Measurements from ENCODE around the gene TBRG1. TPM values are rescaled to one million over a fixed set of nuclear protein-coding genes. Genes with fewer than 3 reads are reported as not detected.

Gene TBRG1
- total and polyA plus RNA-seq, 2 of the 8 experiments (the other 6 are each of a cell fraction or from before 2014, with no cell fraction given) = 16.3 to 26.7 TPM

DNA sequence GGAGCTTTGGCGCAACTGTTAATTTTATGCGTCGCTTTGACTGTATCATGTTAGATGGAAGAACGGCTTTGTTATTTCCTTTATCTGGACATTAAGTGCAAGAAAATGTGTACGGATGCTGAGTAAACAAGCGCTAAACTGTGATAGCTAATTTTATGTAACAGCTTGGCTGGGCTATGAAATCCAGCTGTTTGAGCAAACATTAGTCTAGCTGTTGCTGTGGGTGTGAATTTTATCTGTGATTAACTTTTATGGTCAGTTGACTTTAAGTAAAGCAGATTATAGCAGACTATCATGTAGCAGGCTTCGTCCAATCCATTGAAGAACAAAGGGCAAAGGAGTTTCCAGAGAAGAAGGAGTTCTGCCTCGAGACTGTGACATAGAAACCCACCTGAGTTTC is 38.9 kb upstream of the TBRG1 start:
- POLR2A ChIA-PET (ENCODE audit: partially characterized antibody) = no interaction called here
- TF ChIP-seq FOSL1 (IDR thresholded peaks at IDR 0.05; ENCODE audit: insufficient read depth, low read depth, low read length) = no peak
- WGBS, 2 experiments (ENCODE audit: extremely low coverage in 1 of 2, insufficient coverage in 1 of 2, insufficient read length in 1 of 2, insufficient replicate concordance in 2 of 2, low coverage in 1 of 2, low lambda C conversion rate in 2 of 2, missing lambda C conversion rate in 1 of 2) = 95% methylated on average over 8 of the region's 8 CpGs; no CpG with 5 or more reads in 1 of the 2 experiments

More for the DNA sequence above, 38.9 kb upstream of the TBRG1 start:
- DNase-seq (ENCODE audit: low read depth in 1 of 2, low spot score in 2 of 2) (no peak), FAIRE-seq (no peak)
- Histone ChIP-seq H2AFZ (ENCODE audit: low read length) (no peak overlapping the region), H4K8ac (ENCODE audit: extremely low read depth, insufficient read depth, low read length) (no peak overlapping the region), H3K79me2 (ENCODE audit: control insufficient read depth in 1 of 2, insufficient read depth in 2 of 2, low read length in 2 of 2) (no peaks in the 10 kb centered on the region), H3K14ac (ENCODE audit: insufficient read length) (no peak overlapping the region), H3K27me3 (replicated peaks in 1 of 4; ENCODE audit: control insufficient read depth in 3 of 4, extremely low read depth in 1 of 4, insufficient read depth in 3 of 4, low read length in 3 of 4) (no peaks in the 10 kb centered on the region), H3K36me3 (ENCODE audit: control insufficient read depth in 2 of 4, insufficient read depth in 4 of 4, low read length in 3 of 4) (no peaks in the 10 kb centered on the region), H3K56ac (replicated peaks; ENCODE audit: insufficient read length, low read depth, low read length) (no peak overlapping the region), H3K23ac (ENCODE audit: insufficient read length) (no peak overlapping the region), H4K5ac (ENCODE audit: insufficient read length, low read depth, low read length) (no peak overlapping the region), H4K91ac (replicated peaks; ENCODE audit: insufficient read length, low read length) (no peak overlapping the region), H3K4me3 (ENCODE audit: extremely low read depth in 1 of 4, insufficient read depth in 2 of 4, low read depth in 3 of 4, low read length in 4 of 4) (no peak overlapping the region), H3K79me1 (ENCODE audit: low read depth, low read length) (no peaks in the 10 kb centered on the region), H3K27ac (ENCODE audit: low read depth, low read length) (no peak overlapping the region), H3K4me1 (replicated peaks in 1 of 4; ENCODE audit: control insufficient read depth in 3 of 4, insufficient read depth in 4 of 4, low read length in 3 of 4) (peaks cover 0 to 3% (median 0%) of the 10 kb centered on the region in 4 experiments; a peak in 1 of 7 replicates), H3K4ac (replicated peaks; ENCODE audit: insufficient read length, low read depth, low read length) (no peak overlapping the region), H3K9ac (replicated peaks in 1 of 4; ENCODE audit: extremely low read depth in 1 of 4, low read depth in 3 of 4, low read length in 3 of 4) (no peak overlapping the region), H2BK20ac (ENCODE audit: low read length) (no peak overlapping the region), H3K4me2 (ENCODE audit: insufficient read depth in 1 of 2, low read depth in 2 of 2, low read length in 2 of 2) (no peak overlapping the region), H2BK12ac (ENCODE audit: low read depth, low read length) (no peak overlapping the region), H3K18ac (ENCODE audit: extremely low read depth, low read length) (no peak overlapping the region), H3K9me3 (ENCODE audit: insufficient read depth in 2 of 2, low read depth in 1 of 2, low read length in 1 of 2) (no peaks in the 10 kb centered on the region), H2BK5ac (ENCODE audit: low read depth, low read length) (no peak overlapping the region), H2BK120ac (replicated peaks; ENCODE audit: low read depth, low read length) (no peak overlapping the region), H3K23me2 (ENCODE audit: low read depth, low read length) (no peaks in the 10 kb centered on the region), H2BK15ac (ENCODE audit: low read length) (no peak overlapping the region), H4K20me1 (replicated peaks in 1 of 2; ENCODE audit: control insufficient read depth in 1 of 2, insufficient read depth in 2 of 2, low read length in 2 of 2) (no peaks in the 10 kb centered on the region), H2AK5ac (ENCODE audit: low read depth, low read length) (no peak overlapping the region)
- CTCF ChIA-PET (ENCODE audit: partially characterized antibody) = interaction anchor here (0.6 to 5.3 kb wide), 11 partner anchors 7 to 512 kb away, joined by 3 to 59 read pairs (median 3); no protein-coding TSS in a partner anchor

All from H1 (cell line).